HepG2 (cell line): ENCODE measurements around the gene RGN. TPM values are rescaled to one million over a fixed set of nuclear protein-coding genes. Genes with fewer than 3 reads are reported as not detected.
A peak's percentile ranks its signal among the peaks of the same experiment; 100 is the strongest.

ENCODE experiments used
- ATF7-NPFF ChIP-seq: sonication (generic); formaldehyde crosslinking; IDR thresholded peaks from 2 replicates; pipeline ENCODE4 v1.8.1; 2023; ENCODE audit warnings: mild to moderate bottlenecking, low read depth, missing genetic modification reagents, moderate library complexity
- FOXA1 ChIP-seq, 2 experiments: fragments of 450-650 bp in 1 of 2; sonication (generic) in 1 of 2; formaldehyde crosslinking in 1 of 2; IDR thresholded peaks; 2 replicates each; pipeline versions ENCODE4 v1.4.0 to v1.6.1; 2016 to 2020; ENCODE audit warnings: missing genetic modification reagents in 1 of 2
- HNF1A ChIP-seq, 2 experiments: sonication (generic) in 1 of 2; formaldehyde crosslinking in 1 of 2; IDR thresholded peaks; 2 replicates each; pipeline versions ENCODE4 v1.4.0 to v1.6.1; 2016 to 2020; ENCODE audit warnings: borderline replicate concordance in 1 of 2, low read depth in 1 of 2, mild to moderate bottlenecking in 1 of 2, missing genetic modification reagents in 1 of 2
- RARA ChIP-seq: IDR thresholded peaks from 2 replicates; pipeline ENCODE4 v1.6.1; 2016; ENCODE audit warnings: missing genetic modification reagents, missing compliant biosample characterization
- THAP11 ChIP-seq: IDR thresholded peaks from 2 replicates; pipeline ENCODE4 v1.6.1; 2016; ENCODE audit warnings: missing biosample characterization, missing genetic modification reagents
- ZFY ChIP-seq: sonication (generic); formaldehyde crosslinking; IDR thresholded peaks from 2 replicates; pipeline ENCODE4 v1.4.0; 2020; ENCODE audit warnings: missing genetic modification reagents
- ZNF318 ChIP-seq: sonication (generic); formaldehyde crosslinking; IDR thresholded peaks from 2 replicates; pipeline ENCODE4 v1.4.0; 2020; ENCODE audit warnings: mild to moderate bottlenecking, missing genetic modification reagents
- ZNF34 ChIP-seq: sonication (generic); formaldehyde crosslinking; IDR thresholded peaks from 2 replicates; pipeline ENCODE4 v1.4.0; 2020; ENCODE audit warnings: mild to moderate bottlenecking, missing genetic modification reagents, borderline replicate concordance
- ZNF468 ChIP-seq: sonication (generic); formaldehyde crosslinking; IDR thresholded peaks from 2 replicates; pipeline ENCODE4 v1.8.0; 2022; ENCODE audit warnings: mild to moderate bottlenecking, moderate library complexity, missing genetic modification reagents
- ZNF598 ChIP-seq: sonication (generic); formaldehyde crosslinking; IDR thresholded peaks from 2 replicates; pipeline ENCODE4 v1.5.1; 2020; ENCODE audit warnings: mild to moderate bottlenecking, missing genetic modification reagents, borderline replicate concordance
- ZNF615 ChIP-seq: sonication (generic); formaldehyde crosslinking; IDR thresholded peaks from 2 replicates; pipeline ENCODE4 v1.5.0; 2020; ENCODE audit warnings: mild to moderate bottlenecking, missing genetic modification reagents, borderline replicate concordance
- ZNF749 ChIP-seq: sonication (generic); formaldehyde crosslinking; IDR thresholded peaks from 2 replicates; pipeline ENCODE4 v1.8.0; 2022; ENCODE audit warnings: mild to moderate bottlenecking, missing genetic modification reagents, moderate library complexity, borderline replicate concordance
- polyA plus RNA-seq, 8 experiments: library from polyadenylated mRNA; depleted of rRNA in 3 of 8; stranded (reverse) in 7 of 8; unstranded in 1 of 8; fragments of >200 nt; fragmentation: Illumina TruSeq in 4 of 8; extraction: Trizol in 4 of 8; gene quantifications; 2 replicates each; pipeline versions ENCODE4 v1.2.1 to v1.2.3, GENCODE V29; 2011 to 2016; ENCODE audit warnings: low read depth in 4 of 8, missing spikeins in 1 of 8, mixed read lengths in 1 of 8; ENCODE audit not compliant: insufficient read depth in 1 of 8
- total RNA-seq, 5 experiments: library from RNA; depleted of rRNA; stranded (reverse); fragments of >200 nt; fragmentation: Illumina TruSeq; extraction: Trizol; gene quantifications; 2 replicates each; pipeline ENCODE4 v1.2.3, GENCODE V29; 2016; ENCODE audit warnings: low read depth in 1 of 5
- TF ChIP-seq, protein P1 (sequence below): sonication (generic); formaldehyde crosslinking; IDR thresholded peaks from 2 replicates; pipeline ENCODE4 v1.5.1; 2020; ENCODE audit warnings: missing genetic modification reagents, mild to moderate bottlenecking, borderline replicate concordance

The RGN gene
- total and polyA plus RNA-seq, 2 of the 13 experiments (the other 11 are each of a cell fraction or from before 2014, with no cell fraction given): 19.6 to 74.4 TPM

DNA sequence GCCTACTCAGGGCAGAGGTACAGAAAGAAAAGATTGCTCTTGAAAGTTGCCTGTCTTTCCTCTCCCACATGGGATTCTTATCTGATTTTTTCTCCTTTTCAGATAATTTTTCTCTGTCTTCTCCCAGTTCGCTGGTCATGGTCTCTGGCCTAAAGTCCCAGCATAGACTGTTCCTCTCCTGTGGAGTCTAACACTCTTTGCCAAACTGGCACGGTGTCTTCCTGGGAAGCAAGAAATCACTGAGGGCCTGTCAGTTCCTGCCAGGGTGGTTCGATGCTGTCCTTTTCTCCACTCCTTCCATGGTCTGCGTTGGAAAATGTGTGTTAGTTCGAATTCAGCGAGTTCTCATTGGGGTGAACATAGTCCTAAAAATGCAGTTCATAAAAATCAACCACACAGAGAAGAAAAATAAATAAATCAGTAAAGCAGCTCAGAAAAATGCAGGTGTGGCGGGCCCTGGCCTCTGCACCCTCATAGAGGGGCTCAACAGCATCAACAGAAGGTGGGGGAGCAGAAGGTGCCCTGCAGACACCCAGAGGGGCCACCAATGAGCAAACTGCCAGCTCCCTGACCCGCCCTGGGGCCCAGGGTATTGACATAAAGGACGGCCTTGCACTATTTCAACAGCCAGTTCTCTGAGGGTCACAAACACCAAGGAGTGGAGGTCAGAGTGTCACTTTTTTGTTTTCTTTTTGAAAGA, 2.1 kb downstream of the RGN start (continued):
- TF ChIP-seq, protein P1, sequence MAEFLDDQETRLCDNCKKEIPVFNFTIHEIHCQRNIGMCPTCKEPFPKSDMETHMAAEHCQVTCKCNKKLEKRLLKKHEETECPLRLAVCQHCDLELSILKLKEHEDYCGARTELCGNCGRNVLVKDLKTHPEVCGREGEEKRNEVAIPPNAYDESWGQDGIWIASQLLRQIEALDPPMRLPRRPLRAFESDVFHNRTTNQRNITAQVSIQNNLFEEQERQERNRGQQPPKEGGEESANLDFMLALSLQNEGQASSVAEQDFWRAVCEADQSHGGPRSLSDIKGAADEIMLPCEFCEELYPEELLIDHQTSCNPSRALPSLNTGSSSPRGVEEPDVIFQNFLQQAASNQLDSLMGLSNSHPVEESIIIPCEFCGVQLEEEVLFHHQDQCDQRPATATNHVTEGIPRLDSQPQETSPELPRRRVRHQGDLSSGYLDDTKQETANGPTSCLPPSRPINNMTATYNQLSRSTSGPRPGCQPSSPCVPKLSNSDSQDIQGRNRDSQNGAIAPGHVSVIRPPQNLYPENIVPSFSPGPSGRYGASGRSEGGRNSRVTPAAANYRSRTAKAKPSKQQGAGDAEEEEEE (CRISPR knock-in tag): no peak
- TF ChIP-seq ZNF468 (CRISPR knock-in tag) (no peak), ZNF318 (CRISPR knock-in tag) (no peak), FOXA1 (IDR thresholded peaks at IDR 0.05) (peak; percentile 58; the same call in 1 of the 2 replicates), FOXA1 (CRISPR knock-in tag; IDR thresholded peaks at IDR 0.05) (peak; percentile 96), ZNF749 (CRISPR knock-in tag) (no peak; the same call in 1 of the 2 replicates), ZFY (CRISPR knock-in tag) (no peak), ZNF34 (CRISPR knock-in tag) (no peak), ZNF598 (CRISPR knock-in tag) (no peak), ATF7-NPFF (CRISPR knock-in tag) (no peak), ZNF615 (CRISPR knock-in tag) (no peak), RARA (CRISPR knock-in tag) (peak; percentile 94), THAP11 (CRISPR knock-in tag) (0 out of 2 replicates have a peak, but pooled peaks have one; percentile 50), HNF1A (IDR thresholded peaks at IDR 0.05; ENCODE audit: low read depth) (0 out of 2 replicates have a peak, but pooled peaks have one; percentile 42), HNF1A (CRISPR knock-in tag; IDR thresholded peaks at IDR 0.05; ENCODE audit: borderline replicate concordance) (peak; percentile 72; the same call in 1 of the 2 replicates)
